Erythroblast (primary cell): ENCODE measurements around the gene UCKL1.

Experiments
- DNase-seq, 2 experiments: peaks; one replicate each; lab custom pipeline; 2025; lab: John Stamatoyannopoulos, UW
- GATA1 ChIP-seq: IDR thresholded peaks from 2 replicates; pipeline ENCODE4 v1.6.1; 2011; ENCODE audit warnings: low read depth, mild to moderate bottlenecking, control low read depth, low read length, moderate library complexity
- POLR2A ChIP-seq: IDR thresholded peaks from 2 replicates; pipeline ENCODE4 v1.6.1; 2011; ENCODE audit warnings: mild to moderate bottlenecking, low read length

UCKL1 gene

DNA sequence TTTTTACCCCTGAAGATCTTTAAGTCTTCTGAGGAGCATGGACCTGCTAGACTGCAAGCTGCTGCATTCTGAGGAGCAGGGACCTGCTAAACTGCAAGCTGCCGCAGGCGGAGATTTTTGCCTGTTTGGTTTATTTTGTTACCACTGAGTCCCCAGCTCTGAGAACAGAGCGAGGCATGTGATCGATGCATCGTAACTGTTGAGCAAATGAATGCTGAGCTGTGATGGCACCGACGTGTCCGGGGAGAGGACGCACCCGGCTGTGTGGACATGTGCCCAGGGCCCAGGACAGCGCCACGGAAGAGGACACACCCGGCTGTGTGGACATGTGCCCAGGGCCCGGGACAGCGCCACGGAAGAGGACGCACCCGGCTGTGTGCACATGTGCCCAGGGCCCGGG, 37.1 kb downstream of the UCKL1 start:
- TF ChIP-seq POLR2A (no peak), GATA1 (no peak)
- no peak for DNase-seq

DNA sequence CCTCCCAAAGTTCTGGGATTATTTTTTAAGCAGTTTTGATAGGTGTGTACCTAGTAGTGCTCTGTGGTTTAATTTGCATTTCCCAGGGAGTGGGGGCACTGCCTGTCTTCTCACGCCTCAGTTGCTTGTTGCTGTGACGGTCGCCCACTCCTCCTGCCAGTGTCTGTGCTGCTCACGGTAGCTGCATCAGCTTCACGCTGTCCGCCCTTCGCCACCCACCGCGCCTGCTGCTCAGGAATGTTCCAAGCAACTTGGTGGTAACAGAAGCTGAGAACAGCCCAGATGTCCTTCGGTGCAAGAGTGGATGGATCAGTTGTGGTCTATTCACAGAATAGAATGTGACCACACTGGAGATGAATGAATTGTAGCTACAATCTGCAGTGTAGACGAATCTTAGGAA, 38.4 kb downstream of the UCKL1 start:
- no peak for TF ChIP-seq POLR2A
- no peak for TF ChIP-seq GATA1
- no peak for DNase-seq

GRCh38 chr20:63916371-63916939, 39.8 kb downstream of the UCKL1 start:
- peak; percentile 26 to 42 for DNase-seq

DNA sequence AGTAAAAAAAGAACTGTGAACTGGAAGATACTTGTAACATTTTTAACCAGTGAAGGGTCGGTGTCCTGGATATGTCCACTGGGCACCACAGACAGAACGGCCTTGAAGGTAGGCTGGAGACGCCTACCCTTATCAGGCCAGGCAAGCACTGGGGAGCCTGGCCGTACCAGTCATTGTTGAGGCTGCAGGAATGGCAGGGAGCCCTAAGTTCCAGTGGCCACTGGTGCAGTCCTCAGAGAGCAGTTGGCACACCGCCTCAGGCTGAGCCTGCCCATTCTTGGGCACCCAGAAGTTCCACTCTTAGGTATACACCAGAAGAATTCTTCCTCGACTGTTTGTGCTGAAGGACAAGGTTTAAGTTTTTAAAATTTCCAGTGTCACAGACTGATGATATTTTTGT, 40.7 kb downstream of the UCKL1 start:
- TF ChIP-seq POLR2A (no peak), GATA1 (no peak)

GRCh38 chr20:63913768-63914167, 42.4 kb downstream of the UCKL1 start:
- TF ChIP-seq POLR2A (no peak), GATA1 (no peak)
- no peak for DNase-seq

More for the DNA sequence above, 40.7 kb downstream of the UCKL1 start:
- no peak for DNase-seq

DNA sequence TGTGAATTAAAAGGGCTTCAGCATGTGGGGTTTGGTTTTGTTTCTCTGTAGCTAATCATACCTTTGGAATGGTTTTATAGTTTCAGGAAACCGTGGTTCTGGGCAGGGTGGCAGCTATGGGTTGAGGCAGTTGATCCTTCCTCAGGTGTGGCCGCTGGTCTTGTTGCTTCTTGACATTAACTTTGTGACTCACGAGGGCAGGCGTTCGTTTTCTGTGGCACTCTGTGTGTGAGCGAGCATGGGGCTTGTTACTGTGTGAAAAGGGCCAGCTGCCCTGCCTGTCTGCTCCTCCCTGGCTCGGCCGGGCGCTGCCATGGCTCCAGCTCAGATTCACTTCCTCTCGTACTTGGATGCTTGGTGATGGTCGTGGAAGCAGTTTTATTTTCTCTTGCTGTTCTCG, 45.0 kb downstream of the UCKL1 start:
- TF ChIP-seq GATA1 (no peak), POLR2A (no peak)
- no peak for DNase-seq

GRCh38 chr20:63908008-63908682, 48.1 kb downstream of the UCKL1 start:
- TF ChIP-seq GATA1 = no peak
- TF ChIP-seq POLR2A = no peak
- DNase-seq = peak; percentile 25 to 26

GRCh38 chr20:63903796-63904561, 52.2 kb downstream of the UCKL1 start:
- DNase-seq = no peak
- TF ChIP-seq GATA1 = no peak
- TF ChIP-seq POLR2A = no peak

DNA sequence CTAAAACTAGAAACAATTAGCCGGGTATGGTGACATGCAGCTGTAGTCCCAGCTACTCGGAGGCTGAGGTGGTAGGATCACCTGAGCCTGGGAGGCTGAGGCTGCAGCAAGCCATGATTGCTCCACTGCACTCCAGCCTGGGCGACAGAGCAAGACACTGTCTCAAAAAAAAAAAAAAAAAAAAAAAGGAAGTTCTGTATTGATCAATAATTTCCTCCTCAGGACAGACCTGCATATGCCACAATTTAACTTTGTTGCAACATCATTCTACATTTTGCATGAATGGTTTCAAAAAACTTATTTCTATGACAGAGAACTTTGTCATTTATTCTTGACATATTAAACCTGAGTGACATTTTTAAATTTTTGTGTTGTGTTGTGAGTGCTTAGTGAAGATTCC, 55.8 kb downstream of the UCKL1 start:
- TF ChIP-seq GATA1 (no peak), POLR2A (no peak)
- DNase-seq = no peak

DNA sequence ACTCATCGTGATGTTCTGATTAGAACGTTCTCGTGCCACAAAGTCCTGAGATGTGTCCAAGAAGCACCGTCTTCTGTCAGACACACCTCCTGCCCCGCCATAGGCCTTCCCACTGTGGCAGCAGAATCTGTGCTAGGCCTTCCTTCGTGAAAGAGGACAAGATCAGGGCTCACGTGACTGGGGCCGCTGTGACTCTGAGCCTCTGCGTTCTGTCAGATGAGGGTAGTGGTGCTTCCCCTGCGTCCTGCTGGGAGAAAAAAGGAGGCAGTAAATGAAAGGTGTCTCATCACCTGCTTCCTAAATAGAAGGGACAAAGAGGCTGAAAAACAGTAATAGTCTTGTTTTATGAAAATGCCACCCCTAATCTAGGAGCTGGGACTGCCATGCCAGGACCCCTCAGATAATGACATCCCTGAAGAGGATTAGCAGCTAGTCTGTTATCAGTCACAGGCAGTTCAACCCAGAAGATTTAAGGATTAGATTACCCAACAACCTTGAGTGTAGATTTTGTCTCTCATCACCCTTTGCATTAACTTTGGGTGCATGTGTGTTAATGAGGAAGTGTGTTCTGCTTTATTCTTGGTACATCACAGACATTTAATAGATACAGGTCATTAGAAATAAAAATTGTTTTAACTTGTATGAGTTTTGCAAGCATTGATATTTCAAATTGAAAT, 57.2 kb downstream of the UCKL1 start:
- peak; percentile 48 to 74 for DNase-seq
- peak; percentile 14 for TF ChIP-seq GATA1
- TF ChIP-seq POLR2A = no peak

DNA sequence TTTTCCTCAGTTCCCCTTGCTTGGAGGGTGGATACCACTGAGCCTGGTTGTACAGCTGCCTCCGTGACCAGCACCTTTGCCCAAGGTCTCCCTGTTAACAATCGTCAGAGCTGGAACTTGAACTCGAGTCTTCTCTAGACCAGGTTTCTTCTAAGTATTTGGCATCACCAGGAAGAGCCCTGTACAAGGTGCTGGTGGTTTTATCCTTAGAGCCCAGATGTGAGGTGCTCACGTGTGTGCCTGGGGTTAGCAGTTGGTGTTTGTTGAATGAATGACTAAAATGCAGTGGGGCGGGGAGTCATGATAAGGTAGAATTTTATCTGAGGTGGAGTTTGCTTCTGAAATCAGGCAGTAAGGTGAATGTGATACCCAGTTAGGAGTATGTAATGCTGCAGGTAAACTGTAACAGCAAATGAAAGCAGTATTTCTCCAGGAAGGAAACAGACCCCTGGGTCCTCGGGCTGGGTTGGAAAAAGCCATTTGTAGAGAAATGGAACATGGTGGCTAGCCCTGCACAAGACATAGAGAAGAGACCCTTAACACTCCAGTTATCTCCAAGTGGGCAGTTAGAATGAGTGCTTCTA, 58.1 kb downstream of the UCKL1 start:
- TF ChIP-seq GATA1 = no peak
- no peak for TF ChIP-seq POLR2A
- DNase-seq = peak in 1 of 2 experiments; percentile 20

- peak; percentile 72 to 78 for DNase-seq
- no peak for TF ChIP-seq GATA1
- TF ChIP-seq POLR2A = peak; percentile 14
Measured at GRCh38 chr20:63896264-63897105, 59.7 kb downstream of the UCKL1 start.

GRCh38 chr20:63895952-63896263, 60.3 kb downstream of the UCKL1 start:
- DNase-seq = no peak
- TF ChIP-seq POLR2A (no peak), GATA1 (no peak)
